ENCODE results near the gene C2CD5.

GRCh38 chr12:22437031-22437806, 107.1 kb downstream of the C2CD5 start:
- TF ChIP-seq, protein P1, sequence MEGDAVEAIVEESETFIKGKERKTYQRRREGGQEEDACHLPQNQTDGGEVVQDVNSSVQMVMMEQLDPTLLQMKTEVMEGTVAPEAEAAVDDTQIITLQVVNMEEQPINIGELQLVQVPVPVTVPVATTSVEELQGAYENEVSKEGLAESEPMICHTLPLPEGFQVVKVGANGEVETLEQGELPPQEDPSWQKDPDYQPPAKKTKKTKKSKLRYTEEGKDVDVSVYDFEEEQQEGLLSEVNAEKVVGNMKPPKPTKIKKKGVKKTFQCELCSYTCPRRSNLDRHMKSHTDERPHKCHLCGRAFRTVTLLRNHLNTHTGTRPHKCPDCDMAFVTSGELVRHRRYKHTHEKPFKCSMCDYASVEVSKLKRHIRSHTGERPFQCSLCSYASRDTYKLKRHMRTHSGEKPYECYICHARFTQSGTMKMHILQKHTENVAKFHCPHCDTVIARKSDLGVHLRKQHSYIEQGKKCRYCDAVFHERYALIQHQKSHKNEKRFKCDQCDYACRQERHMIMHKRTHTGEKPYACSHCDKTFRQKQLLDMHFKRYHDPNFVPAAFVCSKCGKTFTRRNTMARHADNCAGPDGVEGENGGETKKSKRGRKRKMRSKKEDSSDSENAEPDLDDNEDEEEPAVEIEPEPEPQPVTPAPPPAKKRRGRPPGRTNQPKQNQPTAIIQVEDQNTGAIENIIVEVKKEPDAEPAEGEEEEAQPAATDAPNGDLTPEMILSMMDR (IDR thresholded peaks at IDR 0.05) = no peak
- no peak for TF ChIP-seq POLR2A (IDR thresholded peaks at IDR 0.05)

Measured in prostate gland (tissue), 2 donors.